GM18505 (cell line): ENCODE measurements around the gene PTPRQ.

Source experiments
- ATAC-seq: cut with Tn5 transposase; IDR thresholded peaks from one replicate; pipeline ENCODE4 v1.9.1; 2021; ENCODE audit not compliant: unreplicated experiment
- POLR2A ChIP-seq: IDR thresholded peaks from 4 replicates; pipeline ENCODE4 v1.6.1; 2011; ENCODE audit warnings: borderline replicate concordance; ENCODE audit not compliant: insufficient read depth, insufficient read length; ENCODE audit errors: extremely low read depth

The PTPRQ gene

DNA sequence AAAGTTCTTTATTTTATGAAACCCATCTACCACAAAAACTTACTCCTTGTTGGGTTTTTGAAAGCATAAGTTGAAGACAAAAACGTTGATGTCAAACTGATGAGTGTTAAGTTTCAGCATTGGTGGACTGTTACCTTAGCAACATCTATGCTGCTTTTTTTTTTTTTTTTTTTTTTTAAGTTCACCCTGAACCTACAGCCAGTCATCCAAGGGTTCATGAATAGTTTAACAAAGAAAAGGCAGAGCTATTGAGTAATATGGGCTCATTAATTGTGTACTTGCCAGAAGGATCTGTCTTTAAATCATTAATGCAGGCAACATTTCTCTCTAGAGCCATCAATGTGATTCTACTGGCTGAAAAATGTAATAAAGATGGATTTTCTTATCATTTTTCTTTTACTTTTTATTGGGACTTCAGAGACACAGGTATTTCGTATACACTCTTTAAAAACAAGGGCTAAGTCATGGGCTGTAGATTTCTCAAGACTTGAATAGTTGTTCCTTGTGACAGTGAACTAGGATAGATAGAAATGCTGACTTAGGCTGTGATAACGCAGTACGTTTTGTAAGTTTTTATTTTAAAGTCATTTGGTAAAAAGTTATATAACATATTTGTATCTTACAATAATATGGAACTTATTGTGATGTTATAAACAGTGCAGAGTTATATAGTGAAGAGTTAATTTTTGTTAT is at the start of gene PTPRQ:
Gene PTPRQ (plus strand): TSS at position 262 of the 693 bp plus-strand sequence. CDS start 111 bp downstream, at position 373.
- no peak for TF ChIP-seq POLR2A
- no peak for ATAC-seq

DNA sequence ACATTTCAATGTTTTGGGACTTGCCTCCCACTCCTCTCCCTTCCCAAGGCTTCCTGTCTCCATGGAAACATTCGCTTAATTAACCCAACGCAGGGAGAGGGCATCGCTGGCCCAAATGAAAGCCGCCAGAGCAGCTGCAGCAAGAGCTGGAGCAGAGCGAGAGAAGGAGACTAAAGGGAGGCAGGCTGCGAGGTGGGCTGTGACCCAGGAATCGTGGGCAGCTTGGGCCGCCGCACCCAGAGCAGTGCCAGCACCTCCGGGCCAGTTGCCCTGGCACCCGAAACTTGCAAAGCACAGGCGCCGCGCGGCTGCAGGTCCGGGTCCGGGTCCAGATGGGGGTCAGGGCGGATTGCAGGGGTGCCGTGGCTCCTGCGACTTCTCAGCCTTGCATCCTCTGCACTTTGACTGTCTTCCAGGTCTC is 43.5 kb upstream of the PTPRQ start:
- ATAC-seq, result no peak
- TF ChIP-seq POLR2A, result no peak

GRCh38 chr12:80401191-80401590 is 42.8 kb upstream of the PTPRQ start:
- no peak for ATAC-seq
- no peak for TF ChIP-seq POLR2A

DNA sequence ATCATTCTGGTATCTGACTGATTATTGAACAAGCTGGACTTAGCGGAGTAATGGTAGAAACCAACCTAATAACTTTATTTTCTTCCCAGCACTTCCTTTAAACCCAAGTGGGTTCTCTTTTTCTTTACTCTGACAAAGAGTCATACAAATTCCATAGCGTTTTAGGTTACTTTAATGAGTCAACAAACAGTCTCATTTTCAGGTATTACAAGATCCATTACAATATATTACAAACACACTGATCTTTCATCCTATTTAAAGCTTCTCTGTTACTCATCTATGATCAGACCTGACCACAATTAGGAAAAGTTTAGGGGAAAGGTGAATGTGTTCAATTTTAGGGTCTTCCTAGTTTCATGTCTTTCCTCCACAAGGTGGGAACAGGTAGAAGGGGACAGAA is 39.4 kb upstream of the PTPRQ start:
- TF ChIP-seq POLR2A, result no peak
- no peak for ATAC-seq

GRCh38 chr12:80406253-80406652 is 37.8 kb upstream of the PTPRQ start:
- TF ChIP-seq POLR2A, result no peak
- no peak for ATAC-seq

DNA sequence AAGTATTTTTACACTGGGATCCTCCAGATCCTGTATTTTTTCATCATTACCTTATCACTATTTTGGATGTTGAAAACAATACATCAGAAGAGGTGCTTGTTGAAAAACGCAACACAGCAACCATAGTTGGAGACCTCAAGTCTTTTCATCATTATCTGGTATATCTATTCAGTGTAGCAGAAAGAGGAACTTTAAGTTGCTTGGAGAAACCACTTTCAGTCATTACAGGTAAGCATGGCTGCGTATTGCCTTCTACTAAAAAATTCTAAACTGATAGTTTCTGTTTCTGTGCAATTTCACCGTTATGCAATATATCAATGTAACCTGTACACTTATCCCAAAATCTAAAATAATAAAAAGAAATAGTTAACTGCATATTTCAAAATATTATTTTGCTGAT is 32.2 kb upstream of the PTPRQ start:
- TF ChIP-seq POLR2A, result no peak
- ATAC-seq, result peak; percentile 47

DNA sequence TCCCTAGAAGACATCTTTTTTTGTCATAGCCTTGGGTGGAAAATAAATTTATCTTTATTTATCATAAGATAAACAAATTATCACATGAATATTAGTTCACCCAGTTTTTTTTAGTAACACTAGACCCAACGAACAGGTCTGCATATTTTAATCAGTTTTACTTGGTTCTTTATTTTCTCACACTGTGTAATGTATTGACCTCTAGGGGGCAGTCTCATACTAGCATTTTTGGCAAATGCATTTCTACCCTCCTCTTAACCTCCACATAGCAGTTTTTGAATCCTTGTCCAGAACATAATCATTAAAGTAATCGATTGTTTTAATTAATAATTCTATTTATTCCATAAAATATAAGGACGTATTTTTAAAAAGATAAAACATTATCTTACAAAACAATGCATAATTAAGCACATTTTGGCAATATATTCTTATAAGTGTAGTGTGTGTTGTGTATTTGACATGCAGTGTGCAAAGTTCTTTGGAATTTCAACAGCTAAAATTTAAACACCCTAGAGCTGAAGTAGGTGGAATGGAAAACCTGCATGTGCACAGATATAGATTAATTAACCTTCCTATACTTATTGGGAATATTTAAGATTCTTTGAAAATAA is 31.6 kb upstream of the PTPRQ start:
- TF ChIP-seq POLR2A, result no peak
- peak; percentile 79 for ATAC-seq

GRCh38 chr12:80413462-80413861 is 30.6 kb upstream of the PTPRQ start:
- no peak for ATAC-seq
- TF ChIP-seq POLR2A, result no peak

- ATAC-seq, result no peak
- TF ChIP-seq POLR2A, result no peak
These were observed 28.6 kb upstream of the PTPRQ start for GRCh38 chr12:80415466-80415865.

DNA sequence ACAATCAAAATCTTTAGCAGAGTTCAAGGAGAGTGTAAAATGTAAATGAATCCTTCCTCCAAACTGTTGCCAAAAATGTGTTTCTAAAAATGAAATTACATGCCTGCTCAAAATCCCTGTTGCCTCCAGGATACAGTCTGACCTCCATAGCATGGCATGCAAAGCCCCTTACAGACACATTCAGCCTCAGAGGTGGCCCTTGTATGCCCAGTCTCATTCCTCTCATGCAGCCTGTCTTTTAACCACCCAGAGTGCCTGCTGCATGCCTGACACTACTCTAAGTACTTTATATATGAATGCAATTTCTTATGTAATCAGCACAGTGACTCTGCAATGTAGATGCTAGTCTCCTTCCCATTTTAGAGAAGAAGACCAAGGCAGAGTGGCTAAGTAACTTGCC is 24.4 kb upstream of the PTPRQ start:
- no peak for TF ChIP-seq POLR2A
- ATAC-seq, result no peak

DNA sequence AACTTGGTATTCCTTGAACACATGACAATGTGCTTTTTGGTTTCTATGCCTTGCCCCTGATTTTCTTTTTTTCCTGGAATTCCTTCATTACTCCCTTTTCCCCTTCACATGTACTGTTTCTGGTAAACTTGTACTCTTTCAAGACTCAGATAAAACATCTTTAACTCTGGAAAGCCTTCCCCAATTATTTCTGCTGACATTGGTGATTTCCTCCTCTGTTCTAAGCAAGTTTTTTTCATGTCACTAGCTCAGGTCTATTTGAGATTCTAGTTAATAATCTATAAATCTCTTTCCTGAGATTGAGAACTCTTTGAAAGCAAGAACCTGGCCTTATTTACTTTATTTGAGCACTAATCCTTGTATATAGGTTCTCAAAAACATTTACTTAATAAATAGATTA is 24.0 kb upstream of the PTPRQ start:
- TF ChIP-seq POLR2A, result no peak
- ATAC-seq, result no peak

DNA sequence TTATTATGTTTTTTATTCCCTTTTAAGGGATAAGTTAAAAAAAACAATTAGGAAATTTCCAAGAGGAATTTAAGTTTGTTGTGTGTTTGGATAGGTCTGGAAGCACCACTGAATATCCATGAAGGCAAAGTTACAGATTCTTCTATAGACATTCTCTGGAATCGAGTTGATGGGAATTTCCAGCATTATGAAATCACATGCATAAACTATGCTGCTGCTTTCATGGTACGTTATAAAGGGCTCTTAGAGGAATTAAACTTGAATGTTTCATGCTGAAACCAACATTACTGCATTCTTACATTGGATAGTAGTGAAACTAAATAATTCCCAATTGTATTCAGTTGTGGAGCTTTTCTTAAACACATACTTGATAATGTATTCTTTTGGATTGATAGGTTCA is 21.5 kb upstream of the PTPRQ start:
- no peak for ATAC-seq
- TF ChIP-seq POLR2A, result no peak

DNA sequence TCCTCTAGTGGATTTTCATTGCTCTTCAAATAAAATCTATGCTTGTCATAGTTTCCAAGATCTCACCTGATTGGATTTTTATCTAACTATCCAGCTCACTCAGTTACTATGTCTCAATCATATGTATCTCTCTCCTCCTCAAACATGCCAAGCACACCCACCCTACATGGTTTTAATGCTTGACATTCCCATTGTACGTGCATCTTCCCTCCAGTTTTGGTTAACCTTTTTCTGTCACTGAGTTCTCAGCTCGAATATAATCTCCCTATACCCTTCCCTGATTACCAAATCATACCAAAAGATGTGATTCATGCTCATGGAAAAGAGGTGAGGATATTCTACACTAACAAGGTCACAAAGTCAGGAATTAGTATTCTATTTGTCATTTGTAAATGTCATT is 12.0 kb upstream of the PTPRQ start:
- ATAC-seq, result no peak

DNA sequence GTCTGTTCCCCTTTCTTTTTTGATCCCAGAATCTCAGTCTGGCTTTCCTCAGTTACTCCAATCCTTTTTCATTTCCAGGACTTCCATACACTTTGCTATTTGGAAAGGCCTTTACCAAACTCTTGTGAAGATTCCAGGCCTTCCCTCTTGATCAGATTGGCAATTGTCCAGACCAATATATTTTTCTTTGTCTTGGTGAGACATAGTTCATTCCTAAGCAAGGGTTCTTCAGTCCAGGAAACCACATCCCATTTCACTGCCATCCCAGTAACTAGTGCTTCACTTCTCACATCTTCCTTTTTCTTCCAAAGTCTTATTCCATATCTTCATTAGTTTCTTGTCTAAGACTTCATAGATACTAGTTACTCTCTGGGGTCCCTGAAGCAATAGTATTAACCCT is 2.1 kb upstream of the PTPRQ start:
- no peak for ATAC-seq
- TF ChIP-seq POLR2A, result no peak

More for the DNA sequence above, 12.0 kb upstream of the PTPRQ start:
- TF ChIP-seq POLR2A, result no peak

DNA sequence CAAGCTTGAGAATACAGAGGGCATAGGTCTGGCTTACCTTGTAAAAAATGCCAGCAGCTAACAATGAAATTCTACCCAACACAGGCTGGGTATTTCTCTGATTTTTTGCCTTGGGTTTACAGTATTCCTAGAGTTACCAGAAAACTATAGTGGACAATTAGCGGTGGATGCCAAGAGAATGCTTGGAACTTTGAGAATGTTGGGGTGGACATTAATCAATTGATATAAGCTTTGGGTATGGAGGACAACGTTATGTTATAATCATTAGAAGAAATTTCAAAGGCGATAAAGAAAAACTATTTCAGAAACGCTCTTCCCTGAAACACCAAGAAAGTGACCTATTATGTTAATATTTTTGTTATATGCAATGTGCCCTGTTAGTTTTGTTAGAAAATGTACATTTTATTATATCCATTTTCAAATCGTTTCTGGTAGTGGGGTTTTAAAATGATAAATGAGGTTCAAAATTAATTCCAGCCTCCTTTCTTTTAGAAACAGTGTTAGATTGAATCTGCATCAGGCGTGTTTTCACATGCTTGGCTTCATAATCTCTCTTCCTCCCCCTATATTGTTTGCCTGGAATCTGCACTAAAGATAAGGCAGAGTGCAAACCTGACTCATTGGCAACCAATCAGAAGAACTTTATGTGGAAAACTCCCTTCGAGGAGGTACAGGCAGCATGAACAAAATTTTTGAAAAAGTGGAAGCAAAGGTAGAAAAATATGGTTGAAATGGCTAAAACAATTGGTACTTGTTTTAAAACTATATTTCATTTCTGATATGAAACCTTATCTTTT is 1.4 kb upstream of the PTPRQ start:
- no peak for TF ChIP-seq POLR2A
- ATAC-seq, result no peak
